SK-N-DZ (cell line): Measurements from ENCODE around the gene KCNMA1.

Experiments
- DNase-seq: peaks from one replicate; pipeline ENCODE4 v3.0.0-alpha.2; 2015; ENCODE audit warnings: low spot score

KCNMA1 gene

DNA sequence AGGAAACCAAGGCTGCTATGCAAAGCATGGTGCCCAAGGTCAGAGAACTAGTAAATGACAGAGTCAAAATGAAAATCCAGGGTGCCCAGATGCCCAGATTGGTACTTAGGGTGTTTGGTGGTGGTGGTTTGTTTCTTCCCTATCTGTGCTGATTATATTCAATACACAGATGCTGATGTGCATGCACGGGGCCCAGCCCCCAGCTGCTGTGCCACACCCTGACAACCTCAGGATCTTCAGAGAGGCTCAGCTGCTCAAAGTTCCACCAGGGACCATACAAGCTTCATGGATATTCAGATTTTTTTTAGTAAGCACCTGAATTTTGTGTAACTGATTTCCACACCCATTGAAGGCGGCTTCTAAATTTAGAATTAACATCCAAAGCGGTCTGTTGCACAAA lies 75.6 kb downstream of the KCNMA1 start:
- no peak for DNase-seq

DNA sequence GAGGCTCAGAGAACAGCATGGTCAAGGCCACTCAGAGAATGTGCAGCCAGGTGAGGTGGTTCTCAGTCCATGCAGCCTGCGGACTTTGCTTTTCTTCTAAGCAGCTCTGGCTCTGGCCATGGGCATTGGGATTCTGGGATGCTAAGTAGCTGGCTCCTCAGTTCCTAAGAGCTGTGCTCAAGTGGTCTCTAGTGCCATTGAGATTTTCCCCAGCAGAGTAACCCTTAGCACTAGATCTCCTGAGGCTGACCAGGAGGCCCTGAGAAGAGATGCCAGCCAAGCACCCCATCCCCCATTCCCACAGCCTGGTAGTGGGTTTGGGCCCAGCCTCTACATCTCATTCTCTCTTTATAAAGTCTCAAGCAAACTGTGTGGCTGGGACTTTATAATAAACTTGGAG lies 77.1 kb downstream of the KCNMA1 start:
- no peak for DNase-seq

DNA sequence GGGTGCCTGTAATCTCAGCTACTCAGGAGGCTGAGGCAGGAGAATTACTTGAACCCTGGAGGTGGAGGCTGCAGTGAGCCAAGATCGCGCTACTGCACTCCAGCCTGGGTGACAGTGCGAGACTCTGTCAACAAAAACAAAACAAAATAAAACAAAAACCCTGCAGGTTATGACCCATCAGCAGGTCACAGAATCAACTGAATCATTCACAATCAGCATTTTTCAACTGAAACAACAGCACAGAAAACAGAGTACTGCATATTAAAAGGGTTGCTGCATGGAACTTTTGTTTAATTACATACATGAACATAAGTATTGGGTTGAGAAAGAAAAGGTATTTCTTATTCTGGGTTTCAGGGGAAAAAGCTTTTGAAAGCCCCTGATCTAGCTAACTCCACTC lies 77.6 kb downstream of the KCNMA1 start:
- DNase-seq, result no peak

DNA sequence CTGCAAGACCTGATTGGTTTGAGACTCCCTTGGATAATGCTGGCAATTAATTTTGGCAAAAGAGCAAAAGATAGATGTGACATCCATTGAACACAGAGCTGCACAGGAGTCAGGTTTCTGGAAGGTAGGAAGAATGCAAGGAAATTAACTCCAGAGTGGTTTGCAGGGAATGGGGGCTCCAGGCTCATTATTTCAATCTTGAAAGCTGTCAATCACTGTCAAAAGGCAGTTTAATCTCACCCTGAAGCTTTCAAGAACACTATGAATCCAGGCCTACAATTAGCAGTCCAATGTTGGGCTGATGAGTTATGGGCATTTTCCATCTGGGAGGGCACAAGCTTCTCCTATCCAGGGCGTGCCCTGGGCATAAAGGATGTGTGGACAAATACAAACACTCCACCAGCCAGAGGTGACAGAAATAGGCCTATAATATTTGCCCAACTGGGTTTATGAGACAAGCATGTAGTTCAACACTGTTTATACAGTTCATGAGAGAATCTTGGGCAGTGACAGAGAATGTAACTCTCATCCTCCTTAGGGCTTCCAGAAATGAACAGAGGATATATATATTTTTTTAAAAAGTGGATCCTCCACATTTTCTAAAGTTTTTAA lies 80.5 kb downstream of the KCNMA1 start:
- no peak for DNase-seq

DNA sequence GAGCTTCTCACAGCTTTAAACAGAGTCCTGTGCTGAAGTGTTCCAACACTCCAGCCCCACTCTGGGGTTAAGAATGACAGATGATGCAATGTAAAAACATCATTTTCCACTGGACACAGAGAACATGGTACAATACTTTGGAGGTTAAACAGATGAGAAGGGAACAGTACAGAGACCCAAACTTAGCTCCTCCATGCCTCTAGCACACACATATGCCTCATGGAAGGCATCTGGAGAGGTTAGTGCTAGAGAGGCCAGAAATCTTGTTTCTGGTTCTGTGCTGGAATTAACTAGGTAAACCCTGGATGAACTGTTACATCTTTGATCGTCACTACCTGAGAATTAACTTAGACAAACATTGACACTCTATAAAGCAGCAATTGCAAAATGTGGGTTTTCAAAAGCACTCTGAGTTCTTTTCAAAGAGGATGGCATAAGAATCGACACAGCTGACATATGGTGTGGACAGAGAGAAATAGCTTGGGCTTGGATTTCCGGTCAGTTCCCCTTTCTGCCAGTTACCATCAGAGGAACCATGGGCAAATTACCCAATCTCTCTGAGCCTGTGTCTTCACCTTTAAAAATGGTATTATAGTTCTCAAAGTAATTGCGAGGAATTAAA lies 81.9 kb downstream of the KCNMA1 start:
- no peak for DNase-seq

DNA sequence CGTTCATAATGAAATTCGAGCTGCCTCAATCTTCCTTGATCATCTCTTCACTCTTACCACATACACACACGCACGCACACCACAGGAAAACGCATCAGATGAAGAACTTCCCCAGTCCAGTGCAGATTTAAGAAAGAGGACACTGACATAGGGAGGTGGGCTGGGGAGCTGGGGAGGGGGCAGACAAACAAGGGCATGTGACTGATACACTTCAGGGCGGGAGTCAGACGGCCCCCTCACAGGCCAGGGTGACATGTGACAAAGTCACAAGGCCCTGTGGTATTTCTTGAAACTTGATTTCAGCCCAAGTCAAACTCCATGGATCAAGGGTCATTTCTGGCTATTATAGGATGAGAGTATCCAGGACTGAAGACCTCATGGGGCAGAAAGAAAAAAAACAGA lies 82.6 kb downstream of the KCNMA1 start:
- DNase-seq, result no peak

DNA sequence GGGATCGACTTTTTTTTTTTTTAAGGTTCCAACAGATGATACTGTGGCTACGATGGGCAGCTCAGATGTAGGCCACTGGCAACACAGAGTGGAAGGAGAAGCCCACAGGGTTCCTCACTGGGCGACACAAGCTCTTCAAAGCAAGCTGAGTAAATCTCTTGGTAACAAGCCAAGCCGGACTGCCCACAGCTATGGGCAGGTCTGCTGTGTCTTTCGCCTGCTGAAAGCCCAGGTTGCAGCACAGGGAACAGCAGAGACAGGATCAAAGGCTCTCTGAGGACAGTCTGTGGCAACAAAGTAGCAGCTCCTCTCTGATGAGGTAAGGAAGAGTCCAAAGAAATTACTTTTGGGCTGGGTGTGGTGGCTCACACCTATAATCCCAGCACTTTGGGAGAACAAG lies 83.6 kb downstream of the KCNMA1 start:
- no peak for DNase-seq

DNA sequence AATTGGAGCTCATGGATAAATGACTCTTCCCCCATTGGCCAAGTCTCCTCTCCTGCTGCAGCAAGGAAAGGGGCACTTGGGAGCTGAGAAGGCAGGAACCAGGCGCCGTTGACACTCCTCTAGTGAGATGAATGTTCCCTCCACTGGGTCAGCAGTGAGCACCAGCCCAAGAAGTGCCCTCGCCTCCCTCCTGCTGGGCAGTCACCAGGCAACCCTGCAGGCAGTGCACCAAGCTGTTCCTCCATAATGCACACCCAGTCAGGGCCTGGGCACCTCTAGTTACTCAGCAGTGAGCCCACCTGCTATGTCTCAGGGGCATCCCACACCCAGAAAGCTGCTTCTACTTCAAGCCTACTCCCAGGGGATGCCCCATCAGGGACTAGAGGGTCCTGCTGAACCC lies 84.3 kb downstream of the KCNMA1 start:
- no peak for DNase-seq

DNA sequence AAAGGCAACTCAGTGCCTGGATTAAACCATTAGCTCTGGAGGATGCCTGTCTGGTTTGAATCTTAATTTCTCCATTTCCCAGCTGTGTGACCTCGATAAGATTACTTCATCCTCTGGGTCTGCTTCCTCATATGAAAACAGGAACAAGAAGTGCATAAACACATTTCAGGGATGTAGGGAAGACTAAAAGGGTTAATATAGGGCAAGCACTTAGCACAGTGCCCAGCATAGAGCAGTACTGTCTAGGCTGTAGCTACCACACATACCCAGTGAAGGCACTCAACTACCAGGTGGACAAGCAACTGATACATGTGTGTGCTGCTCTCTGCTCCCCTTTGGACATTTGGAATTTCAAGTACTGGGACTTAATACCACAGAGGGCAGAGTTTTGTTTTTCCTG lies 85.4 kb downstream of the KCNMA1 start:
- no peak for DNase-seq

DNA sequence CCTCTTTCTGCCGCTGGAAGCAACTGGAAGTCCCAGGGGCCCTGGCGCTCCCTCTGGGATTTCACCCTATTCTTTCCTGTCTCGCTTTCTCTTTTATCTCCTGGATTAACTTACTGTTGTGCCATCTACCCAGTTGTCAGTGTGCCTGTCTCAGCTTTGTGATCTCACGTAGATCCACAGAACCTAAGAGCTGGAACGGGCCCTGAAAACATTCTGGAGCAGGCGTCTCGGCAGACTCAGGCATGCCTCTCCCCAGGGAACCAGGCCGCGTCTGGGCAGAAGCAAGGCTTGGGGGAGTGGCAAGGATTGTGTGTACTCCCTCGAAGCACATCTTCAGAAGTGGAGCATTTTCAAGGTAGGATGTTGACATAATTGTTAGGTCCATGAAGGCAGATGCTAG lies 87.2 kb downstream of the KCNMA1 start:
- no peak for DNase-seq

DNA sequence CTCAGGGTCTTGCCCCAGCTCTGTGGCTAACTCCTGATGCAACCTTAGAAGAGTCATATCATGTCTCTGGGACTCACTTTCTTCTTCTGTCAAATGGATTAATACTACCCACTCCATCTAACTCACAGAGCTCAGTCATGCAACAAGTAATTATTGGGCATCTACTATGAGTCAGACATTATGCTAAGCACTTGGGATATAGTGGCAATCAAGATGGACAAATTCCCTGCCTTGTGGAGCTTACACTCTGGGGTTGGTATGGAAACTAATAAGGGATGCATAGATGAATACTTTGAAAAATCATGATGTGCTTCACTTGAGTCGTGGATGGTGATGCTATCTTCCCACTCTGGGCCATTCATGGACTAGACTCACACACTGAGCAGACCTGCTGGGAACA lies 88.9 kb downstream of the KCNMA1 start:
- DNase-seq, result no peak

DNA sequence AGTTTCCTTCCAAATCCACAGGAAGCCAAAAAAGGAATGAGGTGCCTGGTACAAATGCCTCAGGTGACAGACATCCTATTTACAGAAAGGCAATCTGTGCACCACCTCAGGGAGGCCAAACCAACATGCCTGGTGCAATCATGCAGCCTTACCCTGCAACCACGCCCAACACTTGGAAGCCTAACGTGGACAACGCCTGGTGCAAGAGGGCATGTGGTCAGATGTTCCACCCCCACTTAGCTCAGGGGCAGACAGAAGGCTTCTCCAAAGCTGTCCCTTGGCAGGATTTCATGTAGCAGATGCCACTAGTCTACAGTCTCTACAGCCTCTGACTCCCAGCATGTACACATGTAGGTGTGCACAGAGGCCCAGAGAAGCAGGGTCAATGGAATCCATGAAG lies 89.5 kb downstream of the KCNMA1 start:
- no peak for DNase-seq

DNA sequence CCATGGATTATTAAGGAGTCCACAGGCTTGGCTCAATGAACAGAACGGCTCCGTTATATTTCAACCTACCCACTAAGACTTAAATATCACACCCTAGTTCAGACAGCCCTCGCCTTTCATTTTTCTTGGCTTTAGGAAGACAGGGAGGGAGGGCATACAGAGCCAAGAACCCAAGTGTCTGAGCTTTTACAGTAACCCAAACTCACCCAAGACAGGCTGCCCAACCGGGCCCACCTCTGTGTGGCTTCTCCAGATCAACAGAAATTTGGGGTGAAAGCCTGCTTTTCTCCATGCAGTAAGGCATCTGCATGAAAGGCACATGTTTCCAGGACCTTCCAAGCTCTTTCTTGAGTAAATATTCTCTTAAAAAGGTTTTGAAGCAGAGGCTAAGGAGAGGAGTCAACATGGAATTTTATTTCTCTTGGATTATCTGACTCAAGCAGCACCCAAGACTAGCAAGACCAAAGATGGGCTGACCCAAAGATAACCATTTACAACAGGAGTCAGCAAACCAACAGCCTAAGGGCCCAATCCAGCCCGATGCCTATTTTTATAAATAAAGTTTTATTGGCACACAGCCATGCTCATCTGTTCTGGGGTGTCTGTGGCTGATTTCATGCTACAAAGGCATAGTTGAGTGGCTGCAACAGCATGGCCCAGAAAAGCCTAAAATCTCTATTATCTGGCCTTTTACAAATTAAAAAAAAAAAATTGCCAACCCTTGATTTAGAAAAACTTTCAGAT lies 90.1 kb downstream of the KCNMA1 start:
- no peak for DNase-seq

DNA sequence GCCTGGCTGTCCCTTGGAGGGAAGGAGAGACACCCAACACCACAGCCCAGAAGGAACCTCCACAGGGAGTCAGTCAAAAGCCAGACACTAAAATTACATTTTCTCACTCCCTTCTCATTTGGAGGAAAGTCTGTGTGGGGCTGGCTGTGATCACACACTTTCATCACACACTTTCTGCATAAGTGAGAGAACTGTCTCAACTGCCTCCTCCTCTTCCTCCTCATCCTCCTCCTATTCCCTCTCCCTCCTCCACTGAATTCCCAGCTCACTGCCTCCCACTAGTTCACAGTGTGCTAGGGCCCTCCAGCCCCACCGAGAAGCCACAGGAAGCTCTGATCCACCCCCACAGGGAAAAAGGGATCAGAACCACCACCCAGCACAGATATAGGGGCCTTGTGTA lies 91.6 kb downstream of the KCNMA1 start:
- DNase-seq, result no peak

DNA sequence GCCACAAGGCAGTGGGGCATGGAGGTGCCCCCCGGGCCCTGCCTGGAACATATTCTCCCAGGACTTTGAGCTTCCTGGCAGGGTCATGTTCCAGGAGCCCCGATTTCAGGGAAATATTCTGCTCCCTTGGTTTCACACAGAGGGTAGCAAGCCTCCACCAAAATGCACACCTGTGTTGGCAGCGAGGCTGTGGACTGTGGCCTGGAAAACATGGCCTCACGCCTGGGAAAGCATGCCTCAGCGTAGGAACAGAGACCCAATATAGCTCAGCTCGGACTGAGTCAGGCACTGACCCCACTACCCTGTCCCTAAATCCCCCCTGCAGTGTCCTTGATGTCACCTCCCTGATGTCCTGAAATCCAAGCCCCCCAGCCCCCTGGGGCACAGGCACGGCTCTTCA lies 92.0 kb downstream of the KCNMA1 start:
- DNase-seq, result no peak

DNA sequence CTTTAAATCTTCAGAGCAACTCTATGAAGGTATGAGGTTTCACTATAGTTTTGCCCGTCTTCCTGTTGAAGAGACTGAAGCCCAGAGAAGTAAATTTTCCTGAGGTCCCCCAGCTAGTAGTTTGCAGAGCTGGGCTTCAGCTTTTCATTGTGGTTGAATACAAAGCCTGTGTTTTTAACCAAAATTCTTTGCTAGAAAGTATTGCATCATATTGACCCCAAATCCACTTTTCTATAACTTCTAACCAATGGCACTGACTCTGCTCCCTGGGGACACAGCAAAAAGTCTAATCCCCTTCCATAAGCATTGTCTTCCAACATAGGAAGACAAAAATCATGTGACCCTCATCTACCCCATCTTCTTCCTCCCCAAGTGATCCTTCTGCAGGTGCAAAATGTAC lies 93.0 kb downstream of the KCNMA1 start:
- DNase-seq, result no peak

DNA sequence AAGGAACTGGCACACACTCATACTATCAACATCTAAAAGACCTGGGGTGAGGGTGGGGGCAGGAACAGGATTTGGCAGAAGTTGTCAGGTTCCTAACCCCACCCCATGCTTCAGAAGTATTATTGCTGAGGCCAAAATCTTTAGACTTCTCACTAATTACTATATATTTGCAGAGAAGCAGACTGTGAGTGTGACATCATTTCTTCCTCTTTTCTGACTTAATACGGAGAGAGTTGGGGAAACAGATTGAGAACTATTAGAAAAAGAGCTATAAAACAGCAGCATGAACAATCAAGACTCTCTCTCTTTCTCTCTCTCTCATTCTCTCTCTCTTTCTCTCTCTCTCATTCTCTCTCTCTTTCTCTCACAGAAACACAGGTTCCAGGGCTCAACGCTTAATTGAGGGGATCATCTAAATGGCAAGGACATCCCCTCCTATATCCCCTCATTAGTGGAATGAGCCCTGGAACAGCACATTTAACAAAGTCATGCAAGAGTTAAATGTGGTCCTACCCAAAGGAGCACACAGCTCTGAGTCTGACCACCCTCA lies 94.8 kb downstream of the KCNMA1 start:
- DNase-seq, result no peak

DNA sequence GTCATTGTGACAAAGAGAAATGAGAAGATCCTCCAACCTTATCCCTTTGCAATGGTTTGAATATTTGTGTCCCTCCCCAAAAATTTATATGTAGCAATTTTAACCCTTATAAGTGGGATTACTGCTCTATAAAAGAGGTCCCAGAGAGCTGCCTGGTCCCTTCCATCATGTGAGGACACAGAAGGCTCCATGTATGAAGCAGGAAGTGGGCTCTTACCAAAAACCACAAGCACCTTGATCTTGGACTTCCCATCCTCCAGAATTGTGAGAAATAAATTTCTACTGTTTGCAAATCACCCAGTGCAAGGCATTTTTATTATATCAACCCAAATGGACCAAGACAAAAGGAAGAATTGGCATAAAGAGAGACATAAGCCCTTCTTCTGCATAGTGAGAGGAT lies 95.7 kb downstream of the KCNMA1 start:
- no peak for DNase-seq

DNA sequence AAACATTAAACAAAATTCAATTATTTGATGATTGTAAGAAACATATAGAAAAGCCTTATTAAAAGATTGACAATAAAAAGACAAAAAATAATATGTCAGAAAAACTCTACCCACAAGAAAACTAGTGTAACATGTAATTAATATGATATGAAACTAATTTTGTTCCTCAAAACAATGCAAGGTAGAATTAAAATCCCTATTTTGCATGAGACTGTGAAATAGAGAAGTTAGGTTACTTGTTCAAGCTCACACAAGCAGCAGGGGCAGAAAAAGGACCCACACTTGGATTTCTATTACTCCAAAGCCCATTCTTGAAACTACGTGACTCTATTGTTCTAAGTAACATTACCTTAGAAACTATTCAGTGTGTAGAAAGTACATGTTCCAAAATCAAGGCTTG lies 96.4 kb downstream of the KCNMA1 start:
- no peak for DNase-seq

DNA sequence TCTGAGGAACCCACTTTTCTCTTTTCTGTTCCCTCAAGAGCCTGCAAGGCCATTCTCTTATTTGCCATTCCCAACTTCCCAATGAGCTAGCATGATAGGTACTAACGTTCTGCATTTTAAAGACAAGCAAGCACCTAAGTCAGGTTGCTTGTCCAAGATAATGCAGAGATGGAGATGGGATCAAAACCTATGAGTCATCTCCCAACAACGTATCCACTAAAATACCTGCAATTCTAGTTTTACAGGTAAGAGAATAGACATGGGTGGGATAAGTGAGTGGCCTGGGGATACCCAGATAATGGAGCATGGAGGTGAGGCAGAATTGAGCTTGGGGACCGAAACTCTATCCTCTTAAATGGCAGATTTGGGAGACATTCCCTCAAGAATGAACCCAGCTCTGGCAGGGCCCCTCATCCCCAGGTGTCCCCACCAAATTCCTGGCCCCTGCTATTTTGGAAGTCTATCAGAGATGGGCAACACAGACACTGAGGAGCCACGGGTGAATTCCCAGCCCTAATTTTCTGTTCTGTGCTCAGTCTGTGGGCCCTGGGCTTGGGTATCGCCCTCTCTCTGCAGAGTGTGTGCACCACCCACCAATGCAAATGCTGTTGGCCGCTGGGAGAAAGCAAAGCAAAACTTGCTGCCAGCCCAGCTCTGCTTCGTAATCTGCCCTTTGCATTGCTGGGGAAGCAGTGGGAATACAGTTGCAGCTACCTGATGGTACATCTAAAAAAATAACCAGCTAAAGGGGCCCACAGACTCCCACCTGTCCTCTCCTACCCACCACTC lies 98.3 kb downstream of the KCNMA1 start:
- DNase-seq, result no peak

DNA sequence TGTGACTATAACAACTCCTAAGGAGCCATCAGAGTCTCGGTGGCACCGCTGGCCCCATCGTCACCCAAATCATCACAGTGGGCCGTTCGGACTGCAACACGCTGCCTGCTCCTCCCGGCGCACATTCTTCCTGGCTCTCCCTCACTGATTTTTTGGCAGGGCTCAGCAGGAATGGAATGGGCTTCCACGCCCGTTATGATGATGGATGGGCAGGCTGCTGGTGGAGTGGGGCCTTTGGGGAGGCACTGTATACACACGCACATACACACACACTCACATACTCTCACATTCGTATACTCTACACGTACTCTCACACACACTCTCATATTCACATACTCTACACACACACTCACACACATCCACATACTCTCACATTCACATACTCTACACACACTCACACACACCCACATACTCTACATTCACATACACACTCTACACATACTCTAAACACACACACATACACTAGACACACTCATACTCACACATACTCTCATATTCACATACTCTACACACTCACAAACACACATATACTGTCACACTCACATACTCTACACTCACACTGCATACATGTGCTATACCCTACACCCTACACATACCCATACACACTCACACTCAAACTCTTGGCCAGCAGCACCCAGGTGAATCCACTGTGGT lies 99.8 kb downstream of the KCNMA1 start:
- DNase-seq, result no peak

DNA sequence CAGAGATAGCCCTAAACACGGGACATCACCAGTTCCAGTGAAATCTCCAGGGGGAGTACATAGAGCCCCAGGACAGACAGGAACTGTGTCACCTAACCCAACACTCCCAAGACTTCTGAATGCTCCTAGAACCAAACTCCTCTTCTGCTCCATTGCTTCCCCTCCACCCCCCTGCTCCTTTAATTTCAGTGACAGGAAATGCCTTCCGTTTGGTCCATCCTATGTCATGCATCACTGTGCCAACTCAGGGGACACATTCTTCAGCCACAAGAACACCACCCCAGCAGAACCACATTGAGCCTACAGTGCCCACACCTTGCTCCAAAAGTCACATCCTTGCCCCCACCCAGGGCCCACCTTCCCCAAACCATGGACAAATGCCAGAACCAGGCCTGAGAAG lies 100.5 kb downstream of the KCNMA1 start:
- DNase-seq, result no peak
